ENCODE results near the gene FOXN3. TPM values are rescaled to one million over a fixed set of nuclear protein-coding genes. Genes with fewer than 3 reads are reported as not detected.

Gene FOXN3
- total and polyA plus RNA-seq, 10 of the 15 experiments (the other 5 are each of a cell fraction or from before 2014, with no cell fraction given), result 4.5 to 68.9 (median 29.7) TPM

- TF ChIP-seq BHLHE40 (IDR thresholded peaks at IDR 0.05; ENCODE audit: borderline replicate concordance in 1 of 2, low read depth in 2 of 2, low read length in 1 of 2) (no peak), MEF2A (IDR thresholded peaks at IDR 0.05; ENCODE audit: insufficient read depth, low read depth, low read length) (no peak), PAX5 (IDR thresholded peaks at IDR 0.05; ENCODE audit: borderline replicate concordance, low read depth, low read length) (no peak), RCOR1 (conservative IDR thresholded peaks at IDR 0.05; ENCODE audit: low read depth, low read length) (no peak), CHD2 (IDR thresholded peaks at IDR 0.05; ENCODE audit: borderline replicate concordance, low read depth, low read length) (no peak)
Observed at GRCh38 chr14:89249972-89250654, 166.9 kb downstream of the FOXN3 start (continued).

- peaks cover 3 to 10% of the 10 kb centered on the region in 2 experiments; a peak in 3 of 4 replicates for H3K36me3 ChIP-seq (ENCODE audit: control insufficient read depth in 2 of 2, insufficient read depth in 2 of 2, low read length in 1 of 2)
- H3K9me3 ChIP-seq (replicated peaks; ENCODE audit: control insufficient read depth, insufficient read depth, low read length), result peaks cover 5% of the 10 kb centered on the region; the same call in 2 of the 3 replicates
- ATAC-seq, result no peak
- WGBS (ENCODE audit: insufficient coverage, insufficient replicate concordance, low lambda C conversion rate, missing lambda C conversion rate), result 99% methylated on average over 7 of the region's 7 CpGs
- H3K9ac ChIP-seq (ENCODE audit: control insufficient read depth, insufficient read depth, low read length), result no peak overlapping the region
- H2AFZ ChIP-seq (ENCODE audit: control insufficient read depth, low read depth, low read length), result no peak overlapping the region
- DNase-seq (ENCODE audit: low read depth, low spot score), result no peak
- CTCF ChIA-PET, result interaction anchor here (0.6 to 1.5 kb wide), 3 partner anchors 11 to 218 kb away, joined by 3 to 4 read pairs (median 3); no protein-coding TSS in a partner anchor
- H3K27ac ChIP-seq (ENCODE audit: control insufficient read depth, insufficient read depth), result no peak overlapping the region
- POLR2A ChIA-PET, result interaction anchor here (0.9 to 1.0 kb wide), 2 partner anchors 11 to 19 kb away, joined by 3 to 4 read pairs; no protein-coding TSS in a partner anchor
- no TSS peak for BruUV-seq (replicated peaks)
- RAD21 ChIA-PET (ENCODE audit: unreplicated experiment), result no interaction called here
- SMC1A ChIA-PET (ENCODE audit: uncharacterized antibody, unreplicated experiment), result interaction anchor here (0.7 to 2.3 kb wide), 5 partner anchors 9 to 82 kb away, joined by 3 to 7 read pairs (median 3); no protein-coding TSS in a partner anchor
- FAIRE-seq, result peak; percentile 18
- no peaks in the 10 kb centered on the region for H3K79me2 ChIP-seq (ENCODE audit: control insufficient read depth, insufficient read depth, low read length)
- in situ Hi-C loops (cut with MboI) (no loop called here), intact Hi-C loops (cut with micrococcal nuclease; ENCODE audit: unreplicated experiment) (no loop called here)
- H3K27me3 ChIP-seq (replicated peaks in 1 of 2; ENCODE audit: control insufficient read depth in 2 of 2, insufficient read depth in 2 of 2, low read length in 1 of 2), result no peaks in the 10 kb centered on the region
- no peak overlapping the region for H3K4me2 ChIP-seq (ENCODE audit: control insufficient read depth, insufficient read depth)
- no peaks in the 10 kb centered on the region for H3K4me1 ChIP-seq (ENCODE audit: control insufficient read depth, insufficient read depth, low read length)
- H3K4me3 ChIP-seq, result no peak overlapping the region
- no peaks in the 10 kb centered on the region for H4K20me1 ChIP-seq (ENCODE audit: control insufficient read depth, insufficient read depth)
- TF ChIP-seq DPF2 (IDR thresholded peaks at IDR 0.05), result no peak
- no peak for TF ChIP-seq E4F1 (IDR thresholded peaks at IDR 0.05; ENCODE audit: borderline replicate concordance, partially characterized antibody)
- TF ChIP-seq RFX5 (IDR thresholded peaks at IDR 0.05; ENCODE audit: low read depth, low read length), result no peak
- no peak for TF ChIP-seq HDAC6 (IDR thresholded peaks at IDR 0.05; ENCODE audit: unreplicated experiment)
- TF ChIP-seq SIX5 (IDR thresholded peaks at IDR 0.05; ENCODE audit: low read depth, low read length, severe bottlenecking), result no peak
- no peak for TF ChIP-seq RUNX3 (IDR thresholded peaks at IDR 0.05; ENCODE audit: low read length)
- no peak for TF ChIP-seq IRF4 (IDR thresholded peaks at IDR 0.05; ENCODE audit: low read depth, low read length)
- TF ChIP-seq ZBTB11 (CRISPR knock-in tag; IDR thresholded peaks at IDR 0.05), result no peak
- TF ChIP-seq MEF2B (IDR thresholded peaks at IDR 0.05; ENCODE audit: partially characterized antibody, poor library complexity, severe bottlenecking), result no peak
- TF ChIP-seq WRNIP1 (IDR thresholded peaks at IDR 0.05; ENCODE audit: borderline replicate concordance, low read depth, low read length), result no peak
- no peak for TF ChIP-seq TCF12 (IDR thresholded peaks at IDR 0.05; ENCODE audit: low read depth, low read length)
- no peak for TF ChIP-seq STAT3 (IDR thresholded peaks at IDR 0.05; ENCODE audit: low read depth, low read length)
Observed at GRCh38 chr14:89249065-89249695, 167.9 kb downstream of the FOXN3 start.
